HG03196 (cell line): ENCODE results near the gene POLR1D.

Experiments used
- ATAC-seq: cut with Tn5 transposase; IDR thresholded peaks from one replicate; pipeline ENCODE4 v1.9.1; 2021; ENCODE audit not compliant: unreplicated experiment

Gene POLR1D

GRCh38 chr13:27621366-27622101 lies at the start of gene POLR1D:
Gene POLR1D (plus strand): TSS chr13:27621892. CDS start chr13:27621984, 92 bp downstream.
- peak; percentile 61 for ATAC-seq

- ATAC-seq: no peak
Observed at GRCh38 chr13:27572234-27572901, 49.3 kb upstream of the POLR1D start.

- no peak for ATAC-seq
Observed at GRCh38 chr13:27573265-27573664, 48.4 kb upstream of the POLR1D start.

- ATAC-seq: no peak
Observed at GRCh38 chr13:27574661-27575060, 47.0 kb upstream of the POLR1D start.

- ATAC-seq: no peak
Observed at GRCh38 chr13:27578121-27579030, 43.3 kb upstream of the POLR1D start.

- no peak for ATAC-seq
Observed at GRCh38 chr13:27583645-27584044, 38.0 kb upstream of the POLR1D start.

GRCh38 chr13:27587095-27587746 lies 34.5 kb upstream of the POLR1D start:
- no peak for ATAC-seq

GRCh38 chr13:27588405-27588804 lies 33.3 kb upstream of the POLR1D start:
- no peak for ATAC-seq

- no peak for ATAC-seq
Observed at GRCh38 chr13:27592865-27593264, 28.8 kb upstream of the POLR1D start.

GRCh38 chr13:27593267-27593666 lies 28.4 kb upstream of the POLR1D start:
- ATAC-seq: no peak

- ATAC-seq: no peak
Observed at GRCh38 chr13:27595055-27595811, 26.5 kb upstream of the POLR1D start.

GRCh38 chr13:27599096-27599495 lies 22.6 kb upstream of the POLR1D start:
- ATAC-seq: no peak

- ATAC-seq: no peak
Observed at GRCh38 chr13:27599845-27600553, 21.7 kb upstream of the POLR1D start.

- no peak for ATAC-seq
Observed at GRCh38 chr13:27600711-27601110, 21.0 kb upstream of the POLR1D start.

GRCh38 chr13:27601208-27601607 lies 20.5 kb upstream of the POLR1D start:
- no peak for ATAC-seq

GRCh38 chr13:27601803-27602202 lies 19.9 kb upstream of the POLR1D start:
- ATAC-seq: no peak

GRCh38 chr13:27605099-27605498 lies 16.6 kb upstream of the POLR1D start:
- no peak for ATAC-seq

- ATAC-seq: no peak
Observed at GRCh38 chr13:27605610-27606200, 16.0 kb upstream of the POLR1D start.

- no peak for ATAC-seq
Observed at GRCh38 chr13:27607125-27607524, 14.6 kb upstream of the POLR1D start.
